Brain microvascular endothelial cell (primary cell): ENCODE data around the gene PFKL.
"Not testable (repeated sequence)": the region's sequence is repeated elsewhere in the genome, so short reads cannot be mapped to it uniquely, and the experiment has no call there.

ENCODE experiments used
- DNase-seq: peaks from one replicate; pipeline ENCODE4 v3.0.0-alpha.2; 2020
- H3K27ac ChIP-seq: fragments of 250-450 bp; sonication (Bioruptor Pico); 2 replicates; pipeline ENCODE4 v1.5.1; 2020; ENCODE audit warnings: mild to moderate bottlenecking, moderate library complexity
- H3K27me3 ChIP-seq: fragments of 250-450 bp; sonication (Bioruptor Pico); replicated peaks from 2 replicates; pipeline ENCODE4 v1.5.1; 2020; ENCODE audit warnings: mild to moderate bottlenecking
- H3K36me3 ChIP-seq: fragments of 250-450 bp; sonication (Bioruptor Pico); replicated peaks from 2 replicates; pipeline ENCODE4 v1.5.1; 2020; ENCODE audit warnings: mild to moderate bottlenecking
- H3K4me3 ChIP-seq: 2 replicates; pipeline ENCODE4 v1.5.1; 2011; ENCODE audit warnings: low read depth, mild to moderate bottlenecking, control low read depth, low read length, moderate library complexity
- in situ Hi-C: cut with HindIII; loops from 2 replicates; pipeline ENCODE4 v1.10.0; 2017; ENCODE audit warnings: low sequenced_read_pairs, low pct_ligation_motif_present
- TF ChIP-seq, protein P1 (sequence below): IDR thresholded peaks from 2 replicates; pipeline ENCODE4 v1.5.1; 2011; ENCODE audit warnings: low read depth, mild to moderate bottlenecking, moderate library complexity, low read length, control low read depth, inconsistent platforms; ENCODE audit errors: missing control alignments

Gene PFKL

DNA sequence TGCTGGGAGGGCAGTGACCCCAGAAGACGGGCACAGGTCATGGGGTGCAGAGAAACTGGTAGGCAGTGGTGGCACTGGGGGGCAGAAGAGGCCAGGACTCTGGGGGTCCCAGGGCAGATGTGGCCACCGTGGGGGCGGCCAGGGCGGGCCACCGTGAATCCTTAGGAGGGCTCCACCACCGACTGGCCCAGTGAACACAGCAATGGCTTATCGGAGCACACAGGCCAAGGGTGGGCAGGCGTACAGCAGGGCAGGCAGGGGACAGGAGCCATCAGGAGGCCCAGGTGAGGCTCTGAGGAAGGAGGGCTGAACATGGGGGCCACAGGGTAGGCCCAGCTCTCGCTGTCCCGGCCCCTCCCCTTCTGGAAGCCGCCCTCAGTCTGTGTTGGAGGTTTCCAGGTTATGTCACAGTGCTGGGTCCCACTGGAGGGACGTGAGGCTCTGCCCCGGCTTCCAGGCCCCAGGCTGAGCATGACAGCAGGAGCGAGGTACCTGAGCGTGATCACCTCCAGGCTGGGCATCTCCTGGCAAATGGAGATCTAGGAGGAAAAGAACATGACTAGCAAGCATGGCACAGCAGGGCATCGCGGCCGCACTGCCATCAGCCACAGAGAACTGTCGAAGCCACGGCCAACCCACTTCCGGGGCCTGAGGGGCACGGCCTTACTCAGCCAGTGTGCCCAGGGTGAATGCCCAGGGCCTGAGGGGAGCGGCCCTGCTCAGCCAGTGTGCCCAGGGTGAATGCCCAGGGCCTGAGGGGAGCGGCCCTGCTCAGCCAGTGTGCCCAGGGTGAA, 35.6 kb downstream of the PFKL start:
- TF ChIP-seq, protein P1, sequence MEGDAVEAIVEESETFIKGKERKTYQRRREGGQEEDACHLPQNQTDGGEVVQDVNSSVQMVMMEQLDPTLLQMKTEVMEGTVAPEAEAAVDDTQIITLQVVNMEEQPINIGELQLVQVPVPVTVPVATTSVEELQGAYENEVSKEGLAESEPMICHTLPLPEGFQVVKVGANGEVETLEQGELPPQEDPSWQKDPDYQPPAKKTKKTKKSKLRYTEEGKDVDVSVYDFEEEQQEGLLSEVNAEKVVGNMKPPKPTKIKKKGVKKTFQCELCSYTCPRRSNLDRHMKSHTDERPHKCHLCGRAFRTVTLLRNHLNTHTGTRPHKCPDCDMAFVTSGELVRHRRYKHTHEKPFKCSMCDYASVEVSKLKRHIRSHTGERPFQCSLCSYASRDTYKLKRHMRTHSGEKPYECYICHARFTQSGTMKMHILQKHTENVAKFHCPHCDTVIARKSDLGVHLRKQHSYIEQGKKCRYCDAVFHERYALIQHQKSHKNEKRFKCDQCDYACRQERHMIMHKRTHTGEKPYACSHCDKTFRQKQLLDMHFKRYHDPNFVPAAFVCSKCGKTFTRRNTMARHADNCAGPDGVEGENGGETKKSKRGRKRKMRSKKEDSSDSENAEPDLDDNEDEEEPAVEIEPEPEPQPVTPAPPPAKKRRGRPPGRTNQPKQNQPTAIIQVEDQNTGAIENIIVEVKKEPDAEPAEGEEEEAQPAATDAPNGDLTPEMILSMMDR, result no peak
- no peak for DNase-seq
- Histone ChIP-seq H3K27me3 (no peaks in the 10 kb centered on the region), H3K4me3 (no peak overlapping the region), H3K36me3 (no peaks in the 10 kb centered on the region), H3K27ac (no peak overlapping the region)
- in situ Hi-C loops, result no loop called here

DNA sequence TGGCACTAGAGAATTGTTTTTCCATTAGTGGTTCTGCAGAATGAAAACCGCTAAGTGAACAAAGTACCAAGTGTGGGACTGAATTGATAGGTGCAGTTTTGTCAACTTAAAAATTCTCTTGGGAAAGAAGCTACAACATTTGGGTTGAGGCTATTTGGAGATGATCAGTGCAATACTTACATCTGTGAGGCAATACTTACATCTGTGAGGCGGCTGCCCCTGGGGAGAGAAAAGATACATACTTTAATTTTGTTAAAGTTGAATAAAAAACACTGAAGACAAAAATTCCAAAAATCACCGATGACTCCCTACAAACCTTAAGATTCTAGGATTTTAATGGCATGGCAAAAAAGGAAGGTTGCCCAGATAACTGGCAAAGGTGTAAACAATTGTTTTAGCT, 37.6 kb downstream of the PFKL start:
- Histone ChIP-seq H3K27ac (no peak overlapping the region), H3K36me3 (no peaks in the 10 kb centered on the region), H3K27me3 (no peaks in the 10 kb centered on the region), H3K4me3 (no peak overlapping the region)
- in situ Hi-C loops, result no loop called here
- TF ChIP-seq, protein P1, result no peak
- DNase-seq, result no peak

DNA sequence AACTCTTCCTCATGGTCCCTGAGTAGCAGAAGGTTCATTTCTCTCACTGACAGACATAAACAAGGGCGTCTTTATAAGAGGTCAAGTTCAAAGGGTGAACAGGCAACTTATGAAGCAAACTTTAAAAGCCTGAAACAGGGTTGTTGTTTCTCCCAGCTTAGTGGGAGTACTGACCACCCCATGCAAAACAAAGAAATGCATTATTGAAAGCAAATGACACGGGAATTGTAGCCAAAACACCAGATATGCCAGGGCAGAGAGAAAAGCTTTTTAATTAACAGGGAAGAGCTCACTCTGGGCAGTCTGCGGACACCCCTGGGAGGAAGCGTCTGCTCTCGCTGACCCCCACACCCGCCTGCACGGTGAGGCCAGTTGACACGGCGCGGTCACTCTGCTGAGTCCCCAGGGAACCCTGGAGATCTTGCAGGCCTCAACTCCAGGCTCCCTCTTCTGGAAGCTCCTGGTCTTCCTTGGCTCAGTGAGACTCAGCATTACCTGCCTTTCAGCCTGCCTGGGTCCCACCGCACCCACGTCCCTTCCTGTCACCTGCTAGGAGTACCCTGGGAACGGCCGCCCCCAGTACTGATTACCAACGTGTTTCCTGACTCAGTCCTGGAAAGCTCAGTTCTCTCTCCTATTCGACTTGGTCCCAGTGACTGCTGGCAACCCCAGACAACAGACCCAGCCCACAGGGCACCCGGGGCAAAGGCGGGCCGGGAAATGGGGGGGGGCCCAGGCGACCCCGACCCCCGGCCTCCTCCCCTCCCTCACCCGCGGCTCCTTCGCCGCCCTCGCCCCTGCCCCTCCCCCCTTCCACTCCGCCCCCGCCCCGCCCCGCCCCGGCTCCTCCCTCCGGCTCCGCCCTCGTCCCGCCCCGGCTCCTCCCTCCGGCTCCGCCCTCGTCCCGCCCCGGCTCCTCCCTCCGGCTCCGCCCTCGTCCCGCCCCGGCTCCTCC, 38.4 kb downstream of the PFKL start:
- Histone ChIP-seq H3K4me3 (peak overlapping the region; percentile 48), H3K36me3 (no peaks in the 10 kb centered on the region), H3K27ac (peak overlapping the region; percentile 24), H3K27me3 (no peaks in the 10 kb centered on the region)
- TF ChIP-seq, protein P1, result peak; percentile 64
- peak; percentile 47 for DNase-seq
- in situ Hi-C loops, result no loop called here

DNA sequence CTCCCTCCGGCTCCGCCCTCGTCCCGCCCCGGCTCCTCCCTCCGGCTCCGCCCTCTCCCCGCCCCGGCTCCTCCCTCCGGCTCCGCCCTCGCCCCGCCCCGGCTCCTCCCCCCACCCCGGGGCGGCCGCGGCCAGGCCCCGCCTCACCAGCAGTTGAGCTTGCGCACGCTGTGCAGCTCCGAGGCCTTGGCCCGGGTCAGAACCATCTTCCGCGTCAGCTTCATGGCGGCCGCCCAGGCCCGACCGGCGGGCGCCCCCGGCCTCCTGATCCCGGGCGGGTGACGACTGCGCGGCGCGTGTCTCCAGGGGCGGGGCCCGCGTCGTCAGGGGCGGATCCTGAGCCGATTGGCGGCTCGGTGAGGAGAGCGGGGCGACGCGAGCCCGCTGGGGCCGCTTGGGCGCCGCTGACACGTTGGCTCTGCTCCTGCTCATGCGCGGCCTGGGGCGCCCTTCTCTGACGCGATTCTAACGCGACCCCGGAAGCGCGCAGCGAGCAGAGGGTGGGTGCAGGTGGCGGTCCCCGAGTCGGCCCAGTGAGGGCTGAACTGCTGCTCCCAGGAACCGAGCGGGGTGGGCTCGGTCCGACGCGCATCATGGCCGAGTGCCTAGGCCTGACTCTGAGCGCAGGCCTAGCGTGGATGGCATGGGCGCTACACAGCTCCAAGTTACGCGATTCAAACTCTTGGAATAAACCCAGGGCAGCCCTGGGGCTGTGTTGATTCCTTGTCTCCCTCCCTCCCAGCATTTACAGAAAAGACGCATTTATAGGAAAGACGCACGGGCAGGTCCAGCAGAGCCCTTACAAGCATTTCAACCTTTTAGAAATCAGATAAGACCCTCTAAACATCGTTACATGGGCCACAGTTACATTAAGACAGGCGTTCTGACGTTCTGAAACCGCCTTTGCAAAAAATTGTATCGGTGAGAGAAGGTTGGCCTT, 39.4 kb downstream of the PFKL start, which contains the start of gene CFAP410:
CFAP410 (minus strand) TSS at position 420 of the 940 bp plus-strand sequence; CDS start at position 224, 196 bp downstream.
- Histone ChIP-seq H3K27me3 (no peaks in the 10 kb centered on the region), H3K27ac (peak within 1 kb of the TSS; percentile 94), H3K4me3 (peak within 1 kb of the TSS; percentile 94), H3K36me3 (no peaks in the 10 kb centered on the region)
- DNase-seq, result peak; percentile 85
- TF ChIP-seq, protein P1, result no peak
- in situ Hi-C loops, result no loop called here

DNA sequence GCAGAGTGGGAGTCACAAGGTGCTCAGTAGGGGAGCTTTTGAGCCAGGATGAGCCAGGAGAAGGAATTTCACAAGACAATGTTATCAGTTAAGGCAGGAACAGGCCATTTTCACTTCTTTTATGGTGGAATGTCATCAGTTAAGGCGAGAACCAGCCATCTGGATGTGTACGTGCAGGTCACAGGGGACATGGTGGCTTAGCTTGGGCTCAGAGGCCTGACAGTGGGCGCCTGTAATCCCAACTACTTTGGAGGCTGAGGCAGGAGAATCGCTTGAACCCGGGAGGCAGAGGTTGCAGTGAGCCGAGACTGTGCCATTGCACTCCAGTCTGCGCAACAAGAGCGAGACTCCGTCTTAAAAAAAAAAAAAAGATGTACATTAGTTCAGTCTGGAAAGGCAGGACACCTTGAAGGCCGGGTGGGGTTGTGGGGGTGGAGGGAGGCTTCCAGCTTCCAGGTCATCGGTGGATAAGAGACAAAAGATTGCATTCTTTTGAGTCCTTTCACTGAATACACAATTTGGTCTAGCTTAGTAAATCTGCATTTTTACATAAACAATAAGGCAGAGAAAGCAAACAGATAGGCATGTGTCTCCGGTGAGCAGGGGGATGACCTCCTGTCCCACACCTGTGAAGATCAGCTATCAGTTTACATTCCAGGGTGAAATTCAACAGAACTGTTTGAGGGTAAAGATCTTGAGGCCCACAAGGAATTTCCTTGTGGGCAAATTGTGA, 42.0 kb downstream of the PFKL start:
- H3K27me3 ChIP-seq, H3K4me3 ChIP-seq, H3K27ac ChIP-seq, DNase-seq, H3K36me3 ChIP-seq, in situ Hi-C loops: not testable (repeated sequence)

DNA sequence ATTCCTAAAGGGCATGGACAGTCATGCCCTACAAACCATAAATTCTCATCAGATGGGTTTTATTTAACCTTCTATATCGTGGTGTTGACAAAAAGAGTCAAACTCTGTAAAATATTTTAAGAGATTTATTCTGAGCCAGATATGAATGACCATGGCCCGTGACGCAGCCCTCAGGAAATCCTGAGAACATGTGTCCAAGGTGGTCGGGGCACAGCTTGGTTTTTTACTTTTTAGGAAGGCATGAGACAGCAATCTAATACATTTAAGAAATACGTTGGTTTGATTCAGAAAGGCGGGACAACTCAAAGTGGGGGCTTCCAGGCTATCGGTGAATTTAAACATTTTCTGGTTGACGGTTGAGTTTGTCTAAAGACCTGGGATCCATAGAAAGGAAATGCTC, 43.1 kb downstream of the PFKL start:
- H3K36me3 ChIP-seq, in situ Hi-C loops, H3K4me3 ChIP-seq, H3K27ac ChIP-seq, DNase-seq, H3K27me3 ChIP-seq: not testable (repeated sequence)
